ENCODE data around the gene DNAJC5. TPM values are rescaled to one million over a fixed set of nuclear protein-coding genes. Genes with fewer than 3 reads are reported as not detected.
"Not testable (repeated sequence)": the region's sequence is repeated elsewhere in the genome, so short reads cannot be mapped to it uniquely, and the experiment has no call there.

Gene DNAJC5
- total RNA-seq, 4 donors from 2014 or later = 38.4 to 87.4 (median 75.1) TPM

- Histone ChIP-seq H3K9me3 (no peaks in the 10 kb centered on the region), H3K36me3 (peaks cover 38 to 39% of the 10 kb centered on the region in 2 donors), H3K4me1 (peaks cover 14 to 22% of the 10 kb centered on the region in 2 donors), H3K4me3 (replicated peaks in 1 of 3) (no peak overlapping the region), H3K27ac (no peak overlapping the region), H3K27me3 (no peaks in the 10 kb centered on the region)
- 92 to 94% methylated on average over 16 to 17 of the region's 17 CpGs for WGBS, 2 donors
- intact Hi-C loops (cut with DNase I) = no loop called here
- TF ChIP-seq CTCF (IDR thresholded peaks at IDR 0.05) = no peak
- DNase-seq = no peak
Observed at GRCh38 chr20:63959699-63960075, 64.8 kb downstream of the DNAJC5 start.

- H3K27ac ChIP-seq; DNase-seq; H3K4me3 ChIP-seq (replicated peaks in 1 of 3); H3K9me3 ChIP-seq; H3K27me3 ChIP-seq; intact Hi-C loops (cut with DNase I): not testable (repeated sequence)
- Histone ChIP-seq H3K36me3 (peaks cover 38 to 39% of the 10 kb centered on the region in 2 donors), H3K4me1 (peaks cover 6 to 15% of the 10 kb centered on the region in 2 donors)
- WGBS, 2 donors = 86 to 100% methylated on average over 2 to 6 of the region's 15 CpGs
Observed at GRCh38 chr20:63960654-63961621, 66.0 kb downstream of the DNAJC5 start.

GRCh38 chr20:63961664-63962425 is 66.9 kb downstream of the DNAJC5 start:
- intact Hi-C loops (cut with DNase I) = no loop called here
- no peak for TF ChIP-seq POLR2A (IDR thresholded peaks at IDR 0.05)
- TF ChIP-seq CTCF (IDR thresholded peaks at IDR 0.05) = no peak
- Histone ChIP-seq H3K27ac (no peak overlapping the region), H3K9me3 (no peaks in the 10 kb centered on the region), H3K4me1 (peaks cover 3 to 13% of the 10 kb centered on the region in 2 donors), H3K27me3 (no peaks in the 10 kb centered on the region), H3K4me3 (replicated peaks in 1 of 3) (no peak overlapping the region), H3K36me3 (peaks cover 39 to 44% of the 10 kb centered on the region in 2 donors)
- WGBS, 2 donors = 88 to 97% methylated on average over 20 to 26 of the region's 26 CpGs
- no peak for DNase-seq

DNA sequence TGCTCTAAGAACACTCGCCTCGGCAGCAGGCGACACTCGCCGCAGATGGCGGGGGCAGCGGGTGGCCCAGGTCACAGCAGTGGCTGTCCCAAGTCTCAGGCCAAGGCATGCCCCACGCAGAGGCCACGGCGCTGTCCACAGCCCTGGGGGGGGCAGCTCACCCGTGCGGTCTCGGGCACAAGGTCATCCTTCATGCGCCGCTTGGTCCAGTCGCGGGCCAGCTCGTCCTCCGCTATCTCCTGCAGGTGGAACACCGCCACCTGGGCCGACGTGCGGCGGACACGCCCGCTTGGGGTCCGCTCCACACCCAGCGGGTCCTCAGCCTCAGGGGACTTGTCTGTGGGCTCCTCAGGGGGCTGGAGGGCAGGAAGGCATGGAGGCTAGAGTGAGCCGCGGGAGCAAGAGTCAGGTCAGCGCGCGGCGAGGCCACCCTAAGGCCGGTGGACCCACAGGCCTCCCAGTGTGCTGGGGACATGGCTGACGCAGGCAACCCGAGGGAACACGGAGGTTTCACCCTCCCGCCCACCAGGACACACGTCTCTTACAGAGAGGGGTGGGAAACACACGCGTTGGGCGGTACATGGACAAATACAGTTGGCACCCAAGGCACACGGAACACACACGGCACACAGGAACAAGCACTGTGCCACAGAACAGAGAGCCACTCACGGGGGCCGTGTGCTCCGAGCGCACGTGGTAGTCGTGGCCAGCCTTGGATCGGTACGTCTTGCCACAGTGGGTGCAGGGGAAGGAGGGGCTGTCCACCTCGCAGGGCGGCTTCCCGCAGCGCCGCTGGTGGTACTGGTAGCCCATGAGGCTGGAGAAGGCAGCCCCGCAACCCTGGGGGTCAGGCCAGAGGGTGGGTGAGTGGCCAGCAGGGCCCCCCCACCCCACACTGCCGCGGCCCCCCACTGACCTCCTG is 67.8 kb downstream of the DNAJC5 start:
- TF ChIP-seq POLR2A (IDR thresholded peaks at IDR 0.05) (no peak), CTCF (IDR thresholded peaks at IDR 0.05) (no peak)
- intact Hi-C loops (cut with DNase I) = no loop called here
- Histone ChIP-seq H3K27me3 (no peaks in the 10 kb centered on the region), H3K4me3 (replicated peaks in 1 of 3) (no peak overlapping the region), H3K4me1 (peaks cover 0 to 4% of the 10 kb centered on the region in 2 donors), H3K27ac (no peak overlapping the region), H3K36me3 (peaks cover 39 to 48% of the 10 kb centered on the region in 2 donors), H3K9me3 (no peaks in the 10 kb centered on the region)
- DNase-seq = no peak
- 94 to 96% methylated on average over 26 to 34 of the region's 61 CpGs for WGBS, 2 donors

DNA sequence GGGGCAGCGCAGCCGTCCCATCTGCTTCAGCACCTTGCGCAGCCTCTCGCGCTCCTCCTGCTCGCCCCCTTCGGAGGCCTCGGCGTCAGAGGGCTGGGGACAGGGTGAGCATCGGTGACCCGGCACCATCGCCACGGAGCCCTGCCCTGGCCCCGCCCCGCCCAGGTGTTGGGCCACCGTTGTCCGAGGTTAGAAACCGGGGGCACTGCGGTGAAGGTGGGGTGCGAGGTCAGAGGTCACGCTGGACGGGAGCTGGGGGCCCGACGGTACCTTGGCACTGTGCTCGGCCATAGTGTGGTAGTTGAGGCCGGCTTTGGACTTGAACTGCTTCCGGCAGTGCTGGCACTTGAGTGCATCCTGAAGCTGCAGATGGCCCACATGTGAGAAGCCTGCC is 68.4 kb downstream of the DNAJC5 start:
- Histone ChIP-seq H3K27me3 (no peaks in the 10 kb centered on the region), H3K27ac (no peak overlapping the region), H3K9me3 (no peaks in the 10 kb centered on the region), H3K4me3 (replicated peaks in 1 of 3) (no peak overlapping the region), H3K4me1 (peaks cover 0 to 2% of the 10 kb centered on the region in 2 donors), H3K36me3 (peaks cover 39 to 48% of the 10 kb centered on the region in 2 donors)
- WGBS, 2 donors = 88 to 96% methylated on average over 17 to 18 of the region's 27 CpGs
- no peak for DNase-seq
- TF ChIP-seq CTCF (IDR thresholded peaks at IDR 0.05) (no peak), POLR2A (IDR thresholded peaks at IDR 0.05) (no peak)
- intact Hi-C loops (cut with DNase I) = no loop called here

All from thyroid gland (tissue), 4 donors.